PC-9 (cell line): ENCODE results near the gene LYRM1. TPM values are rescaled to one million over a fixed set of nuclear protein-coding genes. Genes with fewer than 3 reads are reported as not detected.
"Not testable (repeated sequence)": the region's sequence is repeated elsewhere in the genome, so short reads cannot be mapped to it uniquely, and the experiment has no call there.

ENCODE experiments used
- BruUV-seq: library from RNA; stranded (reverse); fragments of 400-500 nt; replicated peaks from 2 replicates; lab custom pipeline; 2021; lab: Mats Ljungman, UMichigan
- CTCF ChIA-PET: fragments of 300-600 bp; sonication (Branson Sonifier 250); formaldehyde crosslinking; loops from one replicate; lab custom pipeline; 2022; ENCODE audit warnings: antibody characterized with exemption; lab: Charles Lee
- POLR2A ChIA-PET: fragments of 300-600 bp; sonication (Branson Sonifier 250); formaldehyde crosslinking; loops from one replicate; lab custom pipeline; 2022; ENCODE audit warnings: antibody characterized with exemption; ENCODE audit not compliant: unreplicated experiment; lab: Charles Lee
- DNase-seq, 2 experiments: peaks; one replicate each; pipeline versions ENCODE4 v3.0.0 to v3.0.0-alpha.2; 2015 to 2022; ENCODE audit warnings: mixed read lengths in 1 of 2
- H2AFZ ChIP-seq: fragments of 200-600 bp; sonication (generic); 2 replicates; pipeline ENCODE4 v1.8.1; 2017; ENCODE audit warnings: antibody characterized with exemption
- H3F3A ChIP-seq: fragments of 200-600 bp; sonication (generic); 2 replicates; pipeline ENCODE4 v1.8.1; 2017; ENCODE audit warnings: antibody characterized with exemption, mild to moderate bottlenecking, low read depth; ENCODE audit not compliant: insufficient read depth
- H3K27ac ChIP-seq: fragments of 200-600 bp; sonication (generic); 2 replicates; pipeline ENCODE4 v1.6.1; 2016; ENCODE audit warnings: mixed run types
- H3K27me3 ChIP-seq: fragments of 200-600 bp; sonication (generic); 2 replicates; pipeline ENCODE4 v1.6.1; 2016; ENCODE audit warnings: low read depth, mixed run types; ENCODE audit not compliant: insufficient read depth
- H3K36me3 ChIP-seq: fragments of 200-600 bp; sonication (generic); 2 replicates; pipeline ENCODE4 v1.6.1; 2016; ENCODE audit warnings: low read depth, mixed run types
- H3K4me1 ChIP-seq: fragments of 200-600 bp; sonication (generic); replicated peaks from 2 replicates; pipeline ENCODE4 v1.6.1; 2016; ENCODE audit warnings: mixed run types; ENCODE audit not compliant: insufficient read depth
- H3K4me2 ChIP-seq: fragments of 200-600 bp; sonication (generic); 2 replicates; pipeline ENCODE4 v1.6.1; 2017; ENCODE audit warnings: mixed run types
- H3K4me3 ChIP-seq: fragments of 200-600 bp; sonication (generic); 2 replicates; pipeline ENCODE4 v1.6.1; 2016; ENCODE audit warnings: mixed run types
- H3K79me2 ChIP-seq: fragments of 200-600 bp; sonication (generic); 2 replicates; pipeline ENCODE4 v1.6.1; 2017; ENCODE audit warnings: low read depth, mixed run types
- H3K9me2 ChIP-seq: fragments of 200-600 bp; sonication (generic); 2 replicates; pipeline ENCODE4 v1.8.1; 2017; ENCODE audit warnings: mild to moderate bottlenecking; ENCODE audit not compliant: insufficient read depth
- H3K9me3 ChIP-seq: fragments of 200-600 bp; sonication (generic); 2 replicates; pipeline ENCODE4 v1.8.1; 2016; ENCODE audit warnings: low read depth; ENCODE audit not compliant: insufficient read depth
- H4K20me1 ChIP-seq: fragments of 200-600 bp; sonication (generic); 2 replicates; pipeline ENCODE4 v1.8.1; 2017; ENCODE audit not compliant: insufficient read depth
- CTCF ChIP-seq: fragments of 200-600 bp; sonication (generic); conservative IDR thresholded peaks from 2 replicates; pipeline ENCODE4 v1.6.1; 2017; ENCODE audit warnings: mixed run types, antibody characterized with exemption, mild to moderate bottlenecking, moderate library complexity
- EZH2 ChIP-seq: fragments of 200-600 bp; sonication (generic); IDR thresholded peaks from 2 replicates; pipeline ENCODE4 v1.8.0; 2017; ENCODE audit warnings: antibody characterized with exemption, low read depth
- intact Hi-C: fragments of 100-400 bp; cut with micrococcal nuclease; formaldehyde crosslinking; loops from one replicate; pipeline ENCODE4 v1.10.0; 2022; ENCODE audit not compliant: unreplicated experiment
- total RNA-seq: library from RNA; stranded (reverse); gene quantifications from 2 replicates; pipeline ENCODE4 v1.2.3, GENCODE V29; 2021

The LYRM1 gene
- total RNA-seq, 1 experiment from 2014 or later: 51.7 TPM

GRCh38 chr16:20969386-20969785 is 68.8 kb downstream of the LYRM1 start:
- no peak overlapping the region for H3K27ac ChIP-seq
- H3K36me3 ChIP-seq: no peaks in the 10 kb centered on the region
- ChIA-PET CTCF (no interaction called here), POLR2A (interaction anchor here (0.6 kb wide), 1 partner anchor 97 kb away, joined by 3 read pairs; no protein-coding TSS in a partner anchor)
- no peaks in the 10 kb centered on the region for H3F3A ChIP-seq
- DNase-seq: peak in 1 of 2 experiments; percentile 38
- no peaks in the 10 kb centered on the region for H3K9me2 ChIP-seq
- H4K20me1 ChIP-seq: no peaks in the 10 kb centered on the region
- H3K4me3 ChIP-seq: no peak overlapping the region
- H3K27me3 ChIP-seq: no peaks in the 10 kb centered on the region
- H2AFZ ChIP-seq: no peak overlapping the region
- H3K79me2 ChIP-seq: no peaks in the 10 kb centered on the region
- no TSS peak for BruUV-seq
- 0 out of 2 replicates have a peak, but pooled peaks cover 4% of the 10 kb centered on the region for H3K4me1 ChIP-seq
- no peak overlapping the region for H3K4me2 ChIP-seq
- intact Hi-C loops: no loop called here
- TF ChIP-seq EZH2 (no peak), CTCF (no peak)
- no peaks in the 10 kb centered on the region for H3K9me3 ChIP-seq

GRCh38 chr16:20971401-20971800 is 70.8 kb downstream of the LYRM1 start:
- 0 out of 2 replicates have a peak, but pooled peaks cover 4% of the 10 kb centered on the region for H3K4me1 ChIP-seq
- H4K20me1 ChIP-seq: no peaks in the 10 kb centered on the region
- BruUV-seq: no TSS peak
- H3K79me2 ChIP-seq: no peaks in the 10 kb centered on the region
- no peaks in the 10 kb centered on the region for H3K27me3 ChIP-seq
- no peaks in the 10 kb centered on the region for H3K9me2 ChIP-seq
- ChIA-PET POLR2A (no interaction called here), CTCF (no interaction called here)
- no peak for DNase-seq
- intact Hi-C loops: no loop called here
- H3K36me3 ChIP-seq: no peaks in the 10 kb centered on the region
- H3K27ac ChIP-seq: no peak overlapping the region
- H3K4me3 ChIP-seq: no peak overlapping the region
- TF ChIP-seq CTCF: no peak
- TF ChIP-seq EZH2: no peak
- H3K9me3 ChIP-seq: no peaks in the 10 kb centered on the region
- H2AFZ ChIP-seq: no peak overlapping the region
- no peak overlapping the region for H3K4me2 ChIP-seq
- no peaks in the 10 kb centered on the region for H3F3A ChIP-seq

GRCh38 chr16:20973201-20973600 is 72.6 kb downstream of the LYRM1 start:
- DNase-seq, H3F3A ChIP-seq, BruUV-seq, H3K4me2 ChIP-seq, H3K27me3 ChIP-seq, H3K27ac ChIP-seq, H3K9me2 ChIP-seq, POLR2A ChIA-PET, H2AFZ ChIP-seq, CTCF ChIA-PET, H3K79me2 ChIP-seq, H3K4me1 ChIP-seq, H3K9me3 ChIP-seq, H3K4me3 ChIP-seq, intact Hi-C loops, H4K20me1 ChIP-seq, H3K36me3 ChIP-seq: not testable (repeated sequence)

Other genes with a start within 250 kb of the LYRM1 start
- gene ACSM1, start 203.1 kb upstream of the LYRM1 start, total RNA-seq: not detected in 2 replicates
- gene THUMPD1, start 159.0 kb upstream of the LYRM1 start, total RNA-seq: 35.0 and 36.0 TPM in 2 replicates
- 1.1 and 2.4 TPM in 2 replicates for gene ACSM3, start 136.8 kb upstream of the LYRM1 start, total RNA-seq
- 25.6 and 29.5 TPM in 2 replicates for gene ERI2, start 94.3 kb upstream of the LYRM1 start, total RNA-seq
- gene REXO5, start 94.2 kb upstream of the LYRM1 start, total RNA-seq: 9.5 and 13.2 TPM in 2 replicates
- 11.8 and 14.6 TPM in 2 replicates for gene DCUN1D3, start 413 bp upstream of the LYRM1 start, total RNA-seq